NCI-H2029 (cell line): ENCODE data around the gene SMAD4.
"Not testable (repeated sequence)": the region's sequence is repeated elsewhere in the genome, so short reads cannot be mapped to it uniquely, and the experiment has no call there.

ENCODE experiments used
- DNase-seq: peaks from one replicate; lab custom pipeline; 2025; lab: John Stamatoyannopoulos, UW

The SMAD4 gene

DNA sequence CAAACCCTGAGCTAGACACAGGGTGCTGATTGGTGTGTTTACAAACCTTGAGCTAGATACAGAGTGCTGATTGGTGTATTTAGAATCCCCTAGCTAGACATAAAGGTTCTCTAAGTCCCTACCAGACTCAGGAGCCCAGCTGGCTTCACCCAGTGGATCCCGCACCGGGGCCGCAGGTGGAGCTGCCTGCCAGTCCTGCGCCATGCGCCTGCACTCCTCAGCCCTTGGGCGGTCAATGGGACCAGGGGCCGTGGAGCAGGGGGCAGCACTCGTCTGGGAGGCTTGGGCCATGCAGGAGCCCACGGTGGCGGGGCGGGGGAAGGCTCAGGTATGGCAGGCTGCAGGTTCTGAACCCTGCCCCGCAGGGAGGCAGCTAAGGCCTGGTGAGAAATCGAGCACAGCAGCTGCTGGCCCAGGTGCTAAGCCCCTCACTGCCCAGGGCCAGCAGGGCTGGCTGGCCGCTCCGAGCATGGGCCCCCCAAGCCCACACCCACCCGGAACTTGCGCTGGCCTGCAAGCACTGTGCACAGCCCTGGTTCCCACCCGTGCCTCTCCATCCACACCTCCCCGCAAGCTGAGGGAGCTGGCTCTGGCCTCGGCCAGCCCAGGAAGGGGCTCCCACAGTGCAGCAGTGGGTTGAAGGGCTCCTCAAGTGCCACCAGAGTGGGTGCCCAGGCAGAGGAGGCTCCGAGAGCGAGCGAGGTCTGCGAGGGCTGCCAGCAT lies 81.8 kb downstream of the SMAD4 start:
- not testable (repeated sequence) for DNase-seq

DNA sequence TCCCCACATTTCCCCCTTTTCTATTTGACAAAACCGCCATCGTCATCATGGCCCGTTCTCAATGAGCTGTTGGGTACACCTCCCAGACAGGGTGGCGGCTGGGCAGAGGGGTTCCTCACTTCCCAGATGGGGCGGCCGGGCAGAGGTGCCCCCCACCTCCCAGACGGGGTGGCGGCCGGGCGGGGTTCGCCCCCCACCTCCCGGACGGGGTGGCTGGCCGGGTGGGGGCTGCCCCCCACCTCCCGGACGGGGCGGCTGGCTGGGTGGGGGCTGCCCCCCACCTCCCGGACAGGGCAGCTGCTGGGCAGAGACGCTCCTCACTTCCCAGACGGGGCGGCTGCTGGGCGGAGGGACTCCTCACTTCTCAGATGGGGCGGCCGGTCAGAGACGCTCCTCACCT lies 87.0 kb downstream of the SMAD4 start:
- DNase-seq: not testable (repeated sequence)

DNA sequence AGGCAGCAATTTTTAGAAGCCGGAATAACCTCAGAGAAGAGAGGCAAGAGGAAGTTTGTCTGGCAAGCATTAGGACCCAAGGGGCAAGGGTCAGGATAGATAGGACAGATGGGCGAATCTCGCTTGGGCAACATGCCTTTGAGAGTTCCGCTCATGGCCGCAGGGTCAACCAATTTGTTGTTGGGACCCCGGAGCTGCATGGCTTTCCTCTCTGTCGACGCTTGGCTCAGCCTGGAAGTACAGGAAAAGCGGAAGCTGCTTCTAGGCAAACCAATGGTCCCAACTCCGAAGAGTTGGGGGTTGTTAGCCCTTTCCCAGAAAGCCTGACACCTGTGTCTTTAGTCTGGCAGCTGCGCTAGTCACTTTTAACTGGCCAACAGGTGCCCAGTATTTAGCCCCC lies 89.5 kb downstream of the SMAD4 start:
- not testable (repeated sequence) for DNase-seq

DNA sequence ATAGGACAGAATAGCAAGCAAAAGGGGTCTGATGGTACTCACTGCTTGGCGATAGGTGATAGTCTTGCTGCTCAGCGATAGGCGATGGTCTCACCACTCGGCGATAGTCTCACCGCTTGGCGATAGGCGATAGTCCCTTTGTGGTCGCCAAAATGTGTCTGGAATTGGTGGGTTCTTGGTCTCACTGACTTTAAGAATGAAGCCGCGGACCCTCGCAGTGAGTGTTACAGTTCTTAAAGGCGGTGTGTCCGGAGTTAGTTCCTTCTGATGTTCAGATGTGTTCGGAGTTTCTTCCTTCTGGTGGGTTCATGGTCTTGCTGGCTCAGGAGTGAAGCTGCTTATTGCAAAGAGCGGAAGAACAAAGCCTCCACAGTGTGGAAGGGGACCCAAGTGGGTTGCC lies 90.0 kb downstream of the SMAD4 start:
- DNase-seq: not testable (repeated sequence)

DNA sequence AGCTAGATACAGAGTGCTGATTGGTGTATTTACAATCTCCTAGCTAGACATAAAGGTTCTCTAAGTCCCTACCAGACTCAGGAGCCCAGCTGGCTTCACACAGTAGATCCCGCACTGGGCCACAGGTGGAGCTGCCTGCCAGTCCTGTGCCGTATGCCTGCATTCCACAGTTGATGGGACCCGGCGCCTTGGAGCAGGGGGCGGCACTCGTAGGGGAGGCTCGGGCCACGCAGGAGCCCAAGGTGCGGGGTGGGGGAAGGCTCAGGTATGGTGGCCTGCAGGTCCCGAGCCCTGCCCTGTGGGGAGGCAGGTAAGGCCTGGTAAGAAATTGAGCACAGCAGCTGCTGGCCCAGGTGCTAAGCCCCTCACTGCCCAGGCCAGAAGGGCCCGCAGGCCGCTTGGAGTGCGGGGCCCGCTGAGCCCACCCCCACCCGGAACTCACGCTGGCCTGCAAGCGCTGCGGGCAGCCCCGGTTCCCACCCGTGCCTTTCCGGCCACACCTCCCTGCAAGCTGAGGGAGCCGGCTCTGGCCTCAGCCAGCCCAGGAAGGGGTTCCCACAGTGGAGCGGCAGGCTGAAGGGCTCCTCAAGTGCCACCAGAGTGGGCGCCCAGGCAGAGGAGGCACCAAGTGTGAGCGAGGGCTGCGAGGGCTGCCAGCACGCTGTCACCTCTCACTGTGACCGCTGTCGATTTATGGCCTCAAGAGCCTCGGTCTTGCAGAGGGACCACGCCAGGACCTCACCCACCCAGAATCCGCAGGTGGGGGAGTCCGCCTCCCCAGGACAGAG lies 91.0 kb downstream of the SMAD4 start:
- DNase-seq: no peak

DNA sequence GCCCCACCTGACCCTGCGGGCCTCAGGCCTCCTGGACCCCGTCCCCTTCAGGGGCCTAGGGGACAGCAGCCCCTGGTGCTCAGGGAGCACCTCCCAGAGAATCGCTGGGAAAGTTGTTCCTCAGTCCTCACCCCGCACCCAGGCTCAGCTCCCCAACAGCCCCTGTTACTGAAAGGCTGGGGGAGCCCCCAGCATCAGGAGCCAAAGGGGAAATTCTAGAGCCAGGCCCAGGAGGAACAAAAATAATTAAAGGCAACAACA lies 91.5 kb downstream of the SMAD4 start:
- DNase-seq: no peak

GRCh38 chr18:51122266-51123045 lies 92.4 kb downstream of the SMAD4 start:
- no peak for DNase-seq

DNA sequence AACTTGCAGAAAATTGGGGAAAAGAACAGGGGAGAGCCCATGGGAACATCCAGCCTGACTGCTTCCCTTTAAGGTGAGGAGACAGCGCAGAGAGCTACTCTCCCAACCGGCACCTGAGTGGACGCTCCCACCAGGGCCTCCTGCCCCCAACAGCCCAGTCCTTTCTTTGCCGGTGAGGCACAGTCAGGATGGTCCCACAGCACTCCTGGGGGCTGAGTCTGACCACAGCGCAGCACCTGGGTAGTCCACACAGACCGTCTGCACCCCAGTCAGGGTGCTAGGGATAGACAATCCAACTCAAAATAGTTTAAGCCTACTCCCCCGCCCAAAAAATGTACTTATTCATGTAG lies 93.0 kb downstream of the SMAD4 start:
- no peak for DNase-seq

DNA sequence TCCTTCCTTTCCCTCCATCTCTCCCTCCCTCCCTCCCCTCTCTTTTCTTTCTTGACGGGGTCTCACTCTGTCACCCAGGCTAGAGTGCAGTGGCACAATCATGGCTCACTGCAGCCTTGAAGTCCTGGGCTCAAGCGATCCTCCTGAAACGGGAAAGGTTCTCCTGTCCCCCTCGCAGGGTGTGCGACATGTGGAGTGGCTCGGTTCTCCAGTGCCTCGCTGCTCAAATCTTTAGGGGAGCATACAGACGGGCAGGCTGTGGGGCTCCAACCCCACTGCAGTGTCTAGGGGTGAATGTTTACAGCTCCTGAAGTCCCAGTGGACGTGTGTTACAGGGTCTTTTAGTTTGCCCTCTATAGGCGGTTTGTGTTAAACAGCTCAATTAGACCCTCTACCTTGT lies 93.5 kb downstream of the SMAD4 start:
- DNase-seq: no peak

GRCh38 chr18:51123936-51124486 lies 94.0 kb downstream of the SMAD4 start:
- no peak for DNase-seq

- DNase-seq: no peak
Measured at GRCh38 chr18:51125976-51126375, 96.0 kb downstream of the SMAD4 start.

DNA sequence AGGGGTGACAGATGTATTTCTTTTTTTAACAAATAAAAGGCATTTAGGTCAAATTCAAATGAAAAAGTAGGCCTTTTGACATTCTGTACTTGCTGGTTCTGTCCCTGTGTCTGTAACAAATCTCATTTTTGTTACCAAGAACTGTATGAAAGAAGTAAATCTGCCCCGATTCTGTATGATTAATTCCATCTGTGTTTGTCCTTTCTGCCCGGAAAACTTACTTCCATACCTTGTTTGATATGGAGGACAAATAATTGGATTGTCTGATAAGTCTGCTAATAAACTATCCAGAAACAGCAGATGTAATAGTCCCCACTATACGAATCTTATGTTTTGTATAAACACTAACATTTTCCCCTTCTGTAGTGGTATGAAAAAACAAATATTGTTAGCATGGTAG lies 97.7 kb downstream of the SMAD4 start:
- no peak for DNase-seq

GRCh38 chr18:51128533-51128932 lies 98.5 kb downstream of the SMAD4 start:
- no peak for DNase-seq

DNA sequence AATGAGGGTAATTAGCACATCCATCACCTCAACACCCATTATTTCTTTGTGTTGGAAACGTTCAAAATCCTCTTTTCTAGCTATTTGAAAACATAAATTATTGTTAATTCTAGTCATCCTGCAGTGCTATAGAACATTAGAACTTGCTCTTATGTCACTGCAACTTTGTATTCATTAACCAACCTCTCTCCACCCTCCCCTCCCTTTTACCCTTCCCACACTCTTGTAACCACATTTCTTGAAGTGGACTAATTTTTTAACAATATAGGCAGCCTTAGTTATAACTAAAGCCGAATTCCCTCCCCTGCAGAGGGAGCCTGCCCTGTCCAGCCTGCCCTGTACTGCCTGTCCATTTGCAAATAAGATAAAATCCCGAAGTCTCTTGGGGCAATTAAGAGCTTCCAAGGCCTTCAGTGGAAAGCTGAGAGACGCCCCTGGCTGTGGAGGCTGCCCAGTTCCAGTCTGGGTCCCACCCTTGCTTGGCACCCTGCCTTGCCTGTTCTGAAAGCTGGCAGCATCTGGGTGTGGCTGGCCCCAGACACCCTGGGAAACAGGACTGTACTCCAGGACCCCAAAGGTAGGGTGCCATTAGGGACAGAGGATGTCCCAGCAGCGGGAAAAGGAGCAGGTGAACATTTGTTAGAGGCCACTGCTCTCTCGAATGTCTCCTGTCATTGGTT lies 102.4 kb downstream of the SMAD4 start:
- no peak for DNase-seq

DNA sequence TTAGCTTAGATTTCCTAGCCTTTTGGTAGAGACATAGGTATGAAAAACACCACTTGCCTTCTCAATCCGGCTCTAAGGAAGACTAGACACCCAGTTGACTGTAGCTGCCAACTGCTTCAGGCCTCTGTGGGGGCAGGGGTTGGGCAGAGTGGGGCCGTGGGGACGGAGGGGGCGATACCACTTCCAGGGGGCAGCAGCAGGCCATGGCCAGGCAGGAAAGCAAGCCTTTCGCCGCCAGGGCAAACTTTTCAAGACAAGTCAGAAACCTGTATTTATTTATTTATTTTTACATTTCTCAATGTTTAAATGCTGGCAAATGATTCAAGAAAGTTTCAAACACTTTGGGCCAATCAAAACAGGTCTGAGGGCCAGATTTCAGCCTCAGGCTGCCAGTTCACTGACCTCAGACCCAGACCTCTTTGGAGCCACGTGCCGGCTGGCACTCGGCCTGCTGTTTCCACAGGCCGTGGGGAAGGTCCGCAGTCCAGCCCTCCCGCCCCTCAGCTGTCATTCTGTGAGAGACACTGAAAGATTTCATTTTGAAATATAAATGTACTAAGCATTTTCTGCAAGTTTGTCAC lies 103.7 kb downstream of the SMAD4 start:
- no peak for DNase-seq
